HepG2 (cell line): ENCODE data around the gene ZNF17. TPM values are rescaled to one million over a fixed set of nuclear protein-coding genes. Genes with fewer than 3 reads are reported as not detected.

Experiments
- ETS1 ChIP-seq: sonication (generic); formaldehyde crosslinking; IDR thresholded peaks from 2 replicates; pipeline ENCODE4 v1.4.0; 2020; ENCODE audit warnings: missing genetic modification reagents
- HOXA3 ChIP-seq: sonication (generic); formaldehyde crosslinking; IDR thresholded peaks from 2 replicates; pipeline ENCODE4 v1.5.0; 2020; ENCODE audit warnings: missing genetic modification reagents
- HOXA9 ChIP-seq: sonication (generic); formaldehyde crosslinking; IDR thresholded peaks from 2 replicates; pipeline ENCODE4 v1.8.1; 2022; ENCODE audit warnings: missing genetic modification reagents, mild to moderate bottlenecking, moderate library complexity, borderline replicate concordance
- KDM1A ChIP-seq: IDR thresholded peaks from 2 replicates; pipeline ENCODE4 v1.6.1; 2016; ENCODE audit warnings: missing compliant biosample characterization
- MIER2 ChIP-seq: IDR thresholded peaks from 2 replicates; pipeline ENCODE4 v1.6.1; 2016; ENCODE audit warnings: missing biosample characterization, missing genetic modification reagents
- NFE2 ChIP-seq: sonication (generic); formaldehyde crosslinking; IDR thresholded peaks from 2 replicates; pipeline ENCODE4 v1.4.0; 2020; ENCODE audit warnings: missing genetic modification reagents
- SNAPC4 ChIP-seq: sonication (generic); formaldehyde crosslinking; IDR thresholded peaks from 2 replicates; pipeline ENCODE4 v1.4.0; 2020; ENCODE audit warnings: mild to moderate bottlenecking, missing genetic modification reagents
- SNAPC5 ChIP-seq: sonication (generic); formaldehyde crosslinking; IDR thresholded peaks from 2 replicates; pipeline ENCODE4 v1.8.1; 2023; ENCODE audit warnings: mild to moderate bottlenecking, missing genetic modification reagents, borderline replicate concordance
- TBX3 ChIP-seq: fragments of 450-650 bp; IDR thresholded peaks from 2 replicates; pipeline ENCODE4 v1.6.1; 2017; ENCODE audit warnings: antibody characterized with exemption, mild to moderate bottlenecking, inconsistent platforms, borderline replicate concordance
- ZBTB7A ChIP-seq: sonication (generic); formaldehyde crosslinking; IDR thresholded peaks from 2 replicates; pipeline ENCODE4 v1.8.0; 2022; ENCODE audit warnings: mild to moderate bottlenecking, missing genetic modification reagents
- ZNF34 ChIP-seq: sonication (generic); formaldehyde crosslinking; IDR thresholded peaks from 2 replicates; pipeline ENCODE4 v1.4.0; 2020; ENCODE audit warnings: mild to moderate bottlenecking, missing genetic modification reagents, borderline replicate concordance
- ZNF609 ChIP-seq: sonication (generic); formaldehyde crosslinking; IDR thresholded peaks from 2 replicates; pipeline ENCODE4 v1.4.0; 2020; ENCODE audit warnings: mild to moderate bottlenecking, missing genetic modification reagents, borderline replicate concordance
- ZNF639 ChIP-seq: conservative IDR thresholded peaks from 2 replicates; pipeline ENCODE4 v1.6.1; 2018; ENCODE audit warnings: missing genetic modification reagents
- ZNF773 ChIP-seq: sonication (generic); formaldehyde crosslinking; IDR thresholded peaks from 2 replicates; pipeline ENCODE4 v1.4.0; 2020; ENCODE audit warnings: missing genetic modification reagents, borderline replicate concordance
- ZNF850 ChIP-seq: sonication (generic); formaldehyde crosslinking; conservative IDR thresholded peaks from 2 replicates; pipeline ENCODE4 v1.9.0; 2021; ENCODE audit warnings: mild to moderate bottlenecking, missing genetic modification reagents
- polyA plus RNA-seq, 8 experiments: library from polyadenylated mRNA; depleted of rRNA in 3 of 8; stranded (reverse) in 7 of 8; unstranded in 1 of 8; fragments of >200 nt; fragmentation: Illumina TruSeq in 4 of 8; extraction: Trizol in 4 of 8; gene quantifications; 2 replicates each; pipeline versions ENCODE4 v1.2.1 to v1.2.3, GENCODE V29; 2011 to 2016; ENCODE audit warnings: low read depth in 4 of 8, missing spikeins in 1 of 8, mixed read lengths in 1 of 8; ENCODE audit not compliant: insufficient read depth in 1 of 8
- total RNA-seq, 5 experiments: library from RNA; depleted of rRNA; stranded (reverse); fragments of >200 nt; fragmentation: Illumina TruSeq; extraction: Trizol; gene quantifications; 2 replicates each; pipeline ENCODE4 v1.2.3, GENCODE V29; 2016; ENCODE audit warnings: low read depth in 1 of 5

ZNF17 gene
- total and polyA plus RNA-seq, 2 of the 13 experiments (the other 11 are each of a cell fraction or from before 2014, with no cell fraction given): 3.7 to 10.1 TPM

GRCh38 chr19:57362997-57363687 lies 47.8 kb upstream of the ZNF17 start, which contains the start of the genes TRAPPC2B and ZNF547 (continued):
- TF ChIP-seq SNAPC4 (CRISPR knock-in tag) (no peak), NFE2 (CRISPR knock-in tag) (no peak), ZNF34 (no peak), ETS1 (CRISPR knock-in tag) (no peak), ZNF773 (CRISPR knock-in tag) (no peak), ZNF850 (no peak), ZNF639 (CRISPR knock-in tag) (peak; percentile 71), TBX3 (no peak), ZBTB7A (CRISPR knock-in tag) (no peak), KDM1A (CRISPR knock-in tag) (no peak), HOXA3 (CRISPR knock-in tag) (peak; percentile 100), ZNF609 (CRISPR knock-in tag) (no peak), SNAPC5 (CRISPR knock-in tag) (no peak), HOXA9 (no peak), MIER2 (no peak)
